Measurements from ENCODE around the gene NUDCD2. TPM values are rescaled to one million over a fixed set of nuclear protein-coding genes. Genes with fewer than 3 reads are reported as not detected.

NUDCD2 gene
- polyA plus RNA-seq, 3 donors: 3.4 to 23.6 (median 22.0) TPM

GRCh38 chr5:163448491-163448890 is 11.4 kb downstream of the NUDCD2 start:
- Mint-ChIP-seq H3K4me3 (no peak overlapping the region), H3K27me3 (ENCODE audit: low read depth in 3 of 3) (no peaks in the 10 kb centered on the region), H3K9me3 (no peaks in the 10 kb centered on the region), H3K36me3 (peaks cover 64 to 78% of the 10 kb centered on the region in 2 donors), H3K4me1 (no peaks in the 10 kb centered on the region), H3K27ac (no peak overlapping the region)
- Histone ChIP-seq H3K4me1 (ENCODE audit: control insufficient read depth in 1 of 2, insufficient read depth in 2 of 2, low read length in 2 of 2) (no peaks in the 10 kb centered on the region), H3K79me2 (ENCODE audit: insufficient read depth, low read length) (no peaks in the 10 kb centered on the region), H3K27ac (ENCODE audit: low read depth in 1 of 2, low read length in 2 of 2) (no peak overlapping the region), H3K9ac (ENCODE audit: insufficient read depth, low read length, poor library complexity, severe bottlenecking) (no peak overlapping the region), H2AFZ (ENCODE audit: insufficient read depth, low read depth, low read length, poor library complexity, severe bottlenecking) (no peak overlapping the region), H3K27me3 (ENCODE audit: control insufficient read depth in 2 of 2, insufficient read depth in 2 of 2, low read length in 2 of 2) (no peaks in the 10 kb centered on the region), H3K4me2 (replicated peaks; ENCODE audit: extremely low read depth, low read length, poor library complexity, severe bottlenecking) (no peak overlapping the region), H3K9me3 (replicated peaks in 1 of 2; ENCODE audit: control insufficient read depth in 1 of 2, insufficient read depth in 1 of 2, low read length in 2 of 2) (no peaks in the 10 kb centered on the region), H3K36me3 (replicated peaks in 1 of 2; ENCODE audit: control insufficient read depth in 1 of 2, insufficient read depth in 2 of 2, low read length in 2 of 2) (peaks cover 53 to 95% of the 10 kb centered on the region in 2 donors), H3K4me3 (replicated peaks in 1 of 3; ENCODE audit: low read depth in 2 of 3, low read length in 3 of 3) (no peak overlapping the region), H4K20me1 (ENCODE audit: insufficient read depth, low read length) (no peaks in the 10 kb centered on the region)
- no peak for DNase-seq
- no peak for TF ChIP-seq CTCF (IDR thresholded peaks at IDR 0.05)
- intact Hi-C loops (cut with micrococcal nuclease): no loop called here

GRCh38 chr5:163447875-163448274 is 12.0 kb downstream of the NUDCD2 start:
- DNase-seq: no peak
- Histone ChIP-seq H3K27ac (ENCODE audit: low read depth in 1 of 2, low read length in 2 of 2) (no peak overlapping the region), H3K79me2 (ENCODE audit: insufficient read depth, low read length) (no peaks in the 10 kb centered on the region), H2AFZ (ENCODE audit: insufficient read depth, low read depth, low read length, poor library complexity, severe bottlenecking) (no peak overlapping the region), H4K20me1 (ENCODE audit: insufficient read depth, low read length) (no peaks in the 10 kb centered on the region), H3K4me2 (replicated peaks; ENCODE audit: extremely low read depth, low read length, poor library complexity, severe bottlenecking) (no peak overlapping the region), H3K4me3 (replicated peaks in 1 of 3; ENCODE audit: low read depth in 2 of 3, low read length in 3 of 3) (no peak overlapping the region), H3K9me3 (replicated peaks in 1 of 2; ENCODE audit: control insufficient read depth in 1 of 2, insufficient read depth in 1 of 2, low read length in 2 of 2) (no peaks in the 10 kb centered on the region), H3K27me3 (ENCODE audit: control insufficient read depth in 2 of 2, insufficient read depth in 2 of 2, low read length in 2 of 2) (no peaks in the 10 kb centered on the region), H3K36me3 (replicated peaks in 1 of 2; ENCODE audit: control insufficient read depth in 1 of 2, insufficient read depth in 2 of 2, low read length in 2 of 2) (peaks cover 50 to 95% of the 10 kb centered on the region in 2 donors), H3K4me1 (ENCODE audit: control insufficient read depth in 1 of 2, insufficient read depth in 2 of 2, low read length in 2 of 2) (no peaks in the 10 kb centered on the region), H3K9ac (ENCODE audit: insufficient read depth, low read length, poor library complexity, severe bottlenecking) (no peak overlapping the region)
- Mint-ChIP-seq H3K4me1 (no peaks in the 10 kb centered on the region), H3K4me3 (no peak overlapping the region), H3K36me3 (peaks cover 63 to 80% of the 10 kb centered on the region in 2 donors), H3K27ac (peak overlapping the region in 1 of 7 donors; percentile 86), H3K27me3 (ENCODE audit: low read depth in 3 of 3) (no peaks in the 10 kb centered on the region), H3K9me3 (no peaks in the 10 kb centered on the region)
- no peak for TF ChIP-seq CTCF (IDR thresholded peaks at IDR 0.05)
- intact Hi-C loops (cut with micrococcal nuclease): no loop called here
- WGBS (ENCODE audit: insufficient coverage): no CpG with 5 or more reads among the region's 3 CpGs

All from CD14-positive monocyte (primary cell).